GM19467 (cell line): ENCODE results near the gene WDFY3.

Experiments
- ATAC-seq: cut with Tn5 transposase; IDR thresholded peaks from one replicate; pipeline ENCODE4 v1.9.1; 2021; ENCODE audit warnings: mild to moderate bottlenecking, moderate library complexity; ENCODE audit not compliant: unreplicated experiment

The WDFY3 gene

GRCh38 chr4:84966382-84967242, at the start of gene WDFY3:
Gene WDFY3 (minus strand): TSS chr4:84966690. CDS start chr4:84860591, 106,099 bp downstream.
- no peak for ATAC-seq

DNA sequence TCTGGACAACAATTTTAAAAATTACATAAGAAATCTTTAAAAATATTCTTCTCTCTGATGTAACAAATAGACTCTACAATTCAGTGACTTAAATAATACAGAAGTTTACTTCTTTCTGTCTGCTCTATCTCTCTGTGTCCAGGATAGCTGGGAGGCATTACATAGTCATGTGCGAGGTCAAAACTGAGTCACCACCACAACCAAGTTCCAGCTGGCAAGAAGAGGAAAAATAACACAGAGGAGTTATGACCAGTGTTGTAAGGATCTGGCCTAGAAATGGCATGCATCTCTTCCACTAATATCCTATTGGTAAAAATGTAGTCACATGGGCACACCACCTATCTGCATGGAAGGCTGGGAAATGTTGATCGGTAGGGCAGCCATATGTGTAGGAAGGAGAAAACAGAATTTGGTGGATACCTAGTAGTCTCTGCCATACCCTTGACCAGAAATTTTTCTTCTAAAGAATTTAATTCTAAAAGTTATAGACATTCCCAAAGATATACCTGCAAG, 39.4 kb upstream of the WDFY3 start:
- ATAC-seq = no peak

- ATAC-seq = no peak
Measured at GRCh38 chr4:85000343-85000742, 33.9 kb upstream of the WDFY3 start.

DNA sequence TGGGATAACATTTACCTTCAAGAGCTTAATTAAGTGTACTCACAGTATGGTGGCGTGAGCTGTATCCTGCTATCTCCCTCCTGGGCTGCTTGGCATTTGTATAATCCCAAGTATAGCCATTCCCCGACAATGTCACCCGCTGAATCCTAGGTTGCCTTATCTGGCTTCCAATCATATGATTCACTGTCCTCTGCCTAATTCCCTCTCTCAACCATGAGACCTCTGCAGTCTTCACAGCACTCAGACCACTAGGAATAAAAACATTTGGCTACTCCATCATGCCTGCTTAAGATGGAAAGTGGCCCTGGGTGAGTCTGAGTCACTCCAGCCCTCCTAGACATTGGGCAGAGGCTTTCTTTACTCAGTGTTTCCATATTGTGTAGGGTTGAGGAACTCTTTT, 28.9 kb upstream of the WDFY3 start:
- ATAC-seq = no peak

DNA sequence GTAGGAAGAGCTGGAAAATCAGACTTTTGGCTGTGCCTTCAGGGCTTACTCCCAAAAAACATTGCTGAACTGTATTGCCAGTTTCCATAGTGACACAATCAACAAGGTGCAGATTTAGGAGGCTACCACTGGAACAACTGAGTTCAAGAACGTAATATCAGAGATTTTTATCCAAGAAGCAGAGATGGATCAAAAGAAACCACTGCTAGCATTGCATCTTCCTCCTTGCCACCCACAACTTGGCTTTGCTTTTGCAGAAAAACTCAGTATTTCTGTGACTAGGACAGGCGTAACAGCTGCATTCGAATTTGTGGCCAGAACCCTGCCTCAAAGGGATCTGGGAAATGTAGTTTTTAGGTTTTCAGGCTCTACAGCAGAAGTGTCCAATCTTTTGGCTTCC, 27.8 kb upstream of the WDFY3 start:
- ATAC-seq = no peak

DNA sequence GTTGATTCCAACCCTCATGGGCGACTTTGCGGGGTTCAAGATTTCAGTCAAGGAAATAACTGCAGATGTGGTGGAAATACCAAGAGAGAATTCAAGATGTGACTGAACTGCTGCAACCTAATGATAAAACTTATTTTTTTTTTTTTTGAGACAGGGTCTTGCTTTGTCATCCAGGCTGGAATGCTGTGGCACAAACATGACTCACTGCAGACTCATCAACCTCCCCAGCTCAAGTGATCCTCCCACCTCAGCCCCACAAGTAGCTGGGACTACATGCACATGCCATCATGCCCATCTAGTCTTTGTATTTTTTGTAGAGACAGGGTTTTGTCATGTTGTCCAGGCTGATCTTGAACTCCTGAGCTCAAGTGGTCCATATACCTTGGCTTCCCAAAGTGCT, 19.5 kb upstream of the WDFY3 start:
- no peak for ATAC-seq

GRCh38 chr4:84977396-84977795, 10.9 kb upstream of the WDFY3 start:
- ATAC-seq = no peak

DNA sequence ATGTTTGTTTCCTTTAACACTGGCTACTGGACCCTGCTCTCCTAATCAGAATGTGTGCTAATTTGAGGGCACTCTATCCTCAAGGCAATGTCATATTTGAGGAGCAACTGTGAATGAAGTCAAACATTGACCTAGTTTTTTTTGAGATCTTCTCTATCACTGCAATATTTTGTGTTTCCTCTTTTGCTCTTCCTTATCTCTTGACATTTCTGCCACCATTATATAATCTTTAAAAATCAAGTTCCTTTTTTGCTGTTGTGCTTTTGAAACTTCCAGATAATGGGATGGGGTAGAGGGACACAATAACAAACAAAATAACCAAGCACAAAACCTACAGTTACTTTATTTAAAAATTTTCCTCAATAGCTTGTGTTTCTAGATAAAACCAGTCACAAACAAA, 7.4 kb upstream of the WDFY3 start:
- no peak for ATAC-seq

DNA sequence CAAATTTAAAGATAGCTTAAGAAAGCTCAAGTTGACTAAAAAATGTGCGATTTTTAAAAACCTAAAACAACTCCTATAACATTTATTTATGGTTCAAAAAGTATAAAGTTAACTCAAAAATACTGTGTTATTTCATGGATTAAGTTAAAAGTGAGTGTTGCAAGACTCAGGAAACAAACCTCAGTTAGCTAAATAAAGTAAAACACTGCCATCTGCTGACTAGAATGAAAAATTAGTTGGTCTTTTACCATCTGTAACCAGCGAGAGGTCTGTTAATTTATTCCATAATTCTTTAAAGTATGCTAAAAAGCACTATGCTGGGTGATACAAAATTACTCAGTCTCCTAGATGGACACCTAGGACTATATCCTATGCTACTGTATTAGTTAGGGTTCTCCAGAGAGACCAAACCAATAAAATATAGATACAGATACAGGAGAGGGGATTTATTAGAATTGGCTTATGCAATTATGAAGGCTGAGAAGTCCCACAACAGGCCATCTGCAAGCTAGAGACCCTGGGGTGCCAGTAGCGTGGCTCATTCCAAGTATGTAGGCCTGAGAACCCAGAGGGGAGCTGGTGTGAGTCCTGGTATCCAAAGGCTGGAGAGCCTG, 4.9 kb upstream of the WDFY3 start:
- no peak for ATAC-seq

DNA sequence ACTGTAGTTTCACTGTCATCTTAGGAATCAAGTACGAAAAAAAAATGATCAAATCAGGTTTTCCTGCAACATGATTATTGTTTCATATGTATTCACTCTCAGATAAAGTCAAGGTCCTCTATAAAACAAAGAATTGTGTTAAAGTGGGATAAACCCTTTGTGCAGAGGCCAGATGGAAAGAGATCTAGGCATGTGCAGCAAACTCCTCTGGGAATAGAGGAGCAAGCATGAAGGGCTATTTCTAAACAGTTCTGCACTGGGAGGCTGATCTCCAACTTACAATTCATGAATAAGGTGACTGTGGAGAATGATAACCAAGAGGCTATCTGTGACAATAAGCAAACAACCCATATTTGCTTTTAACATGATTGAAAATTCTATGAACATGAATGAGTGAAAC, 2.4 kb upstream of the WDFY3 start:
- ATAC-seq = no peak

DNA sequence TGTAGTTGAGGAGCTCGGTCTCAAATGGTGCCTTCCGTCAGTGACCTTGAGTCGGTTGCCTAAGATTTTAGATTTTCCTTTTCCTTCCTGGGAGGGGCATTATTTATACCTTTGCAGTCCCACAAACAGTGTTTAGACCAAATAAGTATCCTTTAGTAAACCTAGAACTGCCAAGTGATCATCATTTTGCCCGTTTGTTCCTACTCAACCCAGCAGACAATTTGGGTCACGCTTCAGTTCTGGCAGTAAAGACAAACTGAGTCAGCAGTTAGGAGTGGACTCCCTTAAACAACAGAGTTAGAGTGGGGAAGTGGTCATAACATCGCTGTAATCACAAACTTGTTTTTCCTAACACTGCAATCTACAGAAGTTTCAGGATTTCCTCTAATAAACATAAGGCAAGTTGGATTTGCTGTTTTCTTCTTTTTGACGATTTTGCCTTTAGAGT, 777 bp upstream of the WDFY3 start:
- ATAC-seq = no peak

DNA sequence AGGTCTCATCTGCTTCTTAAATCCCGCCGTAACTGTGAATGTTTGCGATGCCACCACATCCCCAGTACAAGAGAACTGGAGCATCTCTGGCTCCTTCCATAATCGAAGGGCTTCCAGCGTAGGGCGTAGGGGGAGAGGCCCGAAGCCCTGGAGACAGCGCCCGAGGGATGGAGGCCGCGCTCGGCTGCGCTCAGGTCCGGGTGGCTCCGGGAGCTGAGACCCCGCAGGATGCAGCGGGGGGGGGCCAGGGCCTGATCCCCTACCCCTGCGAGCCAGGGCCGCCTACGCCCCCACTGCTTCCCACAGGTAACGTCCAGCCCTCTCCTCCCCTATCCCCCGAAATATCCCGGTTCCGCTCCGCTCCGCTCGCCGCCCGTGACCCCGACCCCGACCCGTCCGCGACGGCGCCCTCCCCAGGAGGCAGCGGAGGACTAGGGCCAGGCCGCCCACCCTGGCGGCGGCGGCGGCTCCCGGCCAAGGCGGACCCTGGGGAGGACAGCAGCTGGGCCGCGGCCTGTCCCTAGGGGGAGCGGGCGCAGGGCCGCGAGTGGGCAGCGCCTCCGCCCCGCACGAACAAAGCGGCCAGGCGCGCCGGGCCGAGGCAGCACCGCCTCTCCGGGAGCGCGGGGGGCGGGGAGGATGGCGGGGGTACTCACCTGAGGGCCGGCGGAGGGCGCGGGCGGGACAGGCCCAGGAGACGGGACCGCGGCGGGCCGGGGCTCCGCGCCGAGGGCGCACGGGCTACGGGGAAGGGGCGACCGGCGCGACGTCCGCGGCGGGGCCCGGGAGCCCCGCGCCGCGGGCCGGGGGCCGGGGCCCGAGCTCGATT, 723 bp downstream of the WDFY3 start:
- no peak for ATAC-seq

GRCh38 chr4:84964995-84965552, 1.4 kb downstream of the WDFY3 start:
- ATAC-seq = no peak

GRCh38 chr4:84962102-84962501, 4.4 kb downstream of the WDFY3 start:
- ATAC-seq = no peak

- ATAC-seq = no peak
Measured at GRCh38 chr4:84958434-84958833, 8.1 kb downstream of the WDFY3 start.

GRCh38 chr4:84957514-84958420, 8.7 kb downstream of the WDFY3 start:
- no peak for ATAC-seq

DNA sequence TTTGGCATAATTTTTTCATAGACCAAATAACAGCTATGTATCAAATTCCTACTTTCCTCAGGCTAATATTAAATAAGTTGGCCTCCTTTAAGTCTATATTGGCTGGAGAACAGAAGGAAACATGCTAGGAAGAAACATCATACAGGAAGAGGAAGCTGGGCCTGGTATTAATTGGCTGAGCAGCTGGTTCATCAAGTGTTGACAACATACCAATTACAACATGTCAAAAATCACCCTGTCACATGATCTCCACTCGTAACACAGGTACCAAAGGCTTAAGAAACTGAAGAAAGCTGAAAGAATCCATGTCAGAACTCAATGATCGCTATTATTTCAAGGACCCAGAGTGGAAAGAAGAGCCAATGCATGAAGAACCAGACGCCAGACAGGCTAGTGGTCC, 10.5 kb downstream of the WDFY3 start:
- ATAC-seq = no peak

DNA sequence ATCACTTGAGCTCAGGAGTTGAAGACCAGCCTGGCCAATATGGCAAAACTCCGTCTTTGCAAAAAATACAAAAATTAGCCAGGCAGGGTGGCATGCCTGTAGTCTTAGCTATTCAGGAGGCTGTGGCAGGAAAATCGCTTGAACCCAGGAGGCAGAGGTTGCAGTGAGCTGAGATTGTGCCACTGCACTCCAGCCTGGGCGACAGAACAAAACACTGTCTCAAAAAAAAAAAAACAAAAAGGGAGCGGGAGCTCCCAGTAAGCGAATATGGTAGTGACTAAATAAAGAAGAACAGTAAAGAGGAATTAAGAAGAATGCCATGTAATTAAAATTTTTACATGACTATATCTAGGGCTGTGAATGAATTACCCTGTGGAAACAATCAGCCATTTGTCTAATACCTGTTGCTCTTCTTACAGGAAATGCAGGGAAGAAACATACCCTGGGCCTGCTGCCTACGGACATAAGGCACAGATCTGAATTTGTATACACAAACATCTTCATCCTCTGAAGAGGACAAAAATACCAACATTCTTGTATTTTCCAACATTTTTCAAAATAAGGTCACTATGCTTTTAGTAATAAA, 11.4 kb downstream of the WDFY3 start:
- no peak for ATAC-seq

DNA sequence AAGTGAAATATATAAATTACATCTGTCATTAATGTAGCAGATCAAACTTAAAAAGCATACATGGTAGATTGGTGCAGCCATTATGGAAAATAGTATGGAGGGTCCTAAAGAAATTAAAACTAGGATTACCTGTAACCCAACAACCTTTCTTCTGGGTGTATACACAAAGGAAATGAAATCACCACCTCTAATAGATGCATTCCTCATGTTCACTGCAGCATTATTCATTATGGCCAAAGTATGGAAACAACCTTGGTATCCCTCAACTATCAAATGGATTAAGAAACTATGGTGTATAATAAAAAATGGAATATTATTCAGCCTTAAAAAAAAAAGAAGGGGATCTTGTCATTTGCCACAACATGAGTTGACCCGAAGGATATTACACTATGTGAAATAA, 13.7 kb downstream of the WDFY3 start:
- no peak for ATAC-seq

- ATAC-seq = no peak
Measured at GRCh38 chr4:84952004-84952403, 14.5 kb downstream of the WDFY3 start.
